ENCODE data around the gene DNAJC13.

The DNAJC13 gene

DNA sequence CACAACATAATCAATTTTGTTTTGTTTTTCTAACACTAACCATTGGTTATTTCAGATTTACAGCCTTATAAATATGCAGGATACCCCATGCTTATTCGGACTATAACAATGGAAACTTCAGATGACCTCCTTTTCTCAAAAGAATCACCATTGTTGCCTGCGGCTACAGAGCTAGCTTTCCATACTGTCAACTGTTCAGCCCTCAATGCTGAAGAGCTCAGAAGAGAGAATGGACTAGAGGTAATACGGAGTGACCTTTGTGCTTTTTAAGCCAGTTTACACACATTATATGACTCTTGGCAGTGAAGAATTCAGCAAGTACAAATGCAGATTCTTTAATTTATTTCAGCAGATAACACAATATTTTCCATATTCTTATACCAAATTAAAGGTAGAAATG, 81.8 kb downstream of the DNAJC13 start:
- DNase-seq = no peak

DNA sequence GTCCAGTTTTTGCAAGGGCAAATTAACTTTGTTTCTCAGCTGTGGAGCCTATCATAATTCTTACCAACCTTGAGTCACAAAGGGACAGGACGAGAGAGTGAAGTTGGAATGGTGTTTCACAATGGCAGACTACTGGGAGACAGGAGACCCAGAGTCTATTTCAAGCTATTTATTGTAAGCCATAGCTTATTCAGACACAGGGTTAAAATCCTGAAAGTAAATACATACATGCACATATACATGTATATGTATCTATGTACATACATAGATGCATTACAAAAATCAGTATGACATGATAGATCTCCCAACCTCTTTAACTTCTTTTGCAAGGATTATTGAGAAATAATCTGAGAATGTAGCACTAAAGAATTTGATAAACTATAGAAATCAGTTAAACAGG, 86.3 kb downstream of the DNAJC13 start:
- DNase-seq = no peak

DNA sequence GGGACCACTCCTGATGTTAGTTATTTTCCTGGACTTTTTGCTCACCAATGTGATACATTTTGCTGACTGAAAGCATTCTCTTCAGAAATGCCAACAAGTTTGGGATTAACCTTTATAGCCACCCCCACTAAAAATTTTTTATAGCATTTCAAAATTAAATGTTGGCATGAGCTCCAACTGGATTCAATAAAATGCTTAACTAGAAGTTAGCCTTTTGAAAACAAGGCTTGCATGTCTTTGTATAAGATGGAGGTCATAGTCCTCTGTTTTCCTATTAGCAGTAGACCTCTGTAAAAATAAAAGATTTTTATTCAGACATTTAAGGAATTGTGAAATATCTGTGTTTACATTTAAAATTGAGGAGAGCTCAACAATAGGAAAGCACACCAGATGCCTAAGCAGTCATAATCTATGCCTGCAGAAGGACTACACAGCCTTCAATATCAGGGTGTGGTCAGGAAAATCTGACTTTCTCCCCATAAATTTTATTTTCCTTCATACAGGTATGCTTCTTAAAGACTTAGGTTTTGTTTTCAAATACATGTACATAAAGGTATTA, 87.2 kb downstream of the DNAJC13 start:
- DNase-seq = no peak

DNA sequence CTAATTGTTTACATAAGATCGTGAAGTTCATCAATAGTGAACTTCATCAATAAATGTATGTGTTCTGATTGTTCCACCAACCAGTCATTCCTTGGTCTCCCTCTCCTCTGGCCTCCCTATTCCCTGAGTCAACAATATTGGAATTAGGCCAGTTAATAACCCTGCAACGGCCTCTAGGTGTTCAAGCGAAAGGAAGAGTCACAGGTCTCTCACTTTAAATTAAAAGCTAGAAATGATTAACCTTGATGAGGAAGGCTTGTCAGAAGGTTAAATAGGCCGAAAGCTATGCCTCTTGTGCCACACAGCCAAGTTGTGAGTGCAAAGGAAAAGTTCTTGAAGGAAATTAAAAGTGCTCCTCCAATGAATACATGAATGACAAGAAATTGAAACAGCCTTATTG, 90.4 kb downstream of the DNAJC13 start:
- no peak for DNase-seq

DNA sequence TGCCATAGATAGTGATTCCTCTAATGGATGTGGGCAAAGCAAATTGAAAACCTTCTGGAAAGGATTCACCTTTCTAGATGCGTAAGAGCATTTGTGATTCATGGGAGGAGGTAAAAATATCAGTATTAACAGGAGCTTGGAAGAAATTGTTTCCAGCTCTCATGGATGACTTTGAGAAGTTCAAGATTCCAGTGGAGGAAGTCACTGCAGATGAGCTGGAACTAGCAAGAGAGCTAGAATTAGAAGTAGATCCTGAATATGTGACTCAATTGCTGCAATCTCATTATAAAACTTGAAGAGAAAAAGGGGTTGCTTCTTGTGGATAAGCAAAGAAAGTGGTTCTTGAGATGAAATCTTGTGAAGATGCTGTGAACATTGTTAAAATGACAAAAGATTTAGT, 91.8 kb downstream of the DNAJC13 start:
- DNase-seq = no peak

DNA sequence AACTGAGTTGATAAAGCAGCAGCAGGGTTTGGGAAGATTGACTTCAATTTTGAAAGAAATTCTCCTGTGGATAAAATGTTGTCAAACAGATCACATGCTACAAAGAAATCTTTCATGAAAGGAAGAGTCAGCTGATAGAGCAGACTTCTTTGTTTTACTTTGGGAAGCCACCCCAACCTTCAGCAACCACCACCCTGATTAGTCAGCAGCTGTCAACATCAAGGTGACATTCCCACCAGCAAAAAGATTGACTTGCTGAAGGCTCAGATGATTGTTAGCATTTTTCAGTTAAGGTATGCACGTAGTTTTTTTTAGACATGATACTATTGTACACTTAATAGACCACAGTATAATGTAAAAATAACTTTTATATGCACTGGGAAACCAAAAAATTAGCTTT, 92.2 kb downstream of the DNAJC13 start:
- no peak for DNase-seq

DNA sequence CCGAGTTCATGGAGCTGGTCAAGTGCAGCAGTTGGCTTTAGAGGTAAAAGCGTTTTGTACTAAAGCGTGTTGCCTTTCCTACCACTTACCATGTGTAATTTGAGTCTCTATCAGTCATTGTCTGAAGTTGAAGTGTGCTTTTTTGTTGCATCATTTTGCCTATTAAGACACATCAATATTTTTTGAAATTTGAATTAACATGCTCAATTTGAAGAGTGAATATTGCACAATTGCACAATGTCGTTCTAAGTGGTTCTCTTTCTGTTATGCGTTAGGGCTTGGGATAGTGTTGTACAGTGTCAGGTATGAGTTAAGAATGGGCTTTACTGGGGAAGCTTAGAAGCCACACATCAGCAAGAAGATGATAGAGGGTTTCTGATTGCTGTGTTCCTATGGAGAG, 95.8 kb downstream of the DNAJC13 start:
- no peak for DNase-seq

DNA sequence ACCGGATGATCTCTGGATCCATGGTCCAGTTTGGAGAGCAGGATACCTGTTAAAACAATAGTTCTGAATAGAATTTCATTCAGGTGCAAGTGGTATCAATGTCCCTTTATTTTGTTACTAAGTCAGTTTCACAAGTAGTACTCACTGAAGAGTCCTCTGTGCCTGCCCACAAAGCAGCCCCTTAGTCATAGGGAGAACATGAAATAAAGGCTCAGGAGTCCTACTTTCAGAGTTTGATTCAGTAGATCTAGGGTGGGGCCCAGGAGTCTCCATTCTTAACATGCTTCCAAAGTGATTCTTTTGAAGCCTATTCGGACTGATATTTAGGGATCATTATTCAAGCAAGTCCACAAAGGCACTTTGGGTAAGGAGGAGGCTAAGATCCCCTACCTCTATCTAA, 100.0 kb downstream of the DNAJC13 start:
- DNase-seq = no peak

DNA sequence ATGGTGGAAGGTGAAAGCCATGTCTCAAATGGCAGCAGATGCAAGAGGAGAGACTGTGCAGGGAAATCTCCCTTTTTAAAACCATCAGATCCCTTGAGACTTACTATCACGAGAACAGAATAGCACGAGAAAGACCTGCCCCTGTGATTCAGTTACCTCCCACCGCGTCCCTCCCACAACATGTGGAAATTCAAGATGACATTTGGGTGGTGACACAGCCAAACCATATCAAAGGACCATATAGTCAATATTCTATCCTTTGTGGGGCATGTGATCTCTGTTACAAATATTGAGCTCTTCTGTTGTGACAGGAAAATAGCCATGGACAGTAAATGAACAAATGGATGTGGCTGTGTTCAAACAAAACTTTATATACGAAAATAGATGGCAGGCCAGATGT, 102.6 kb downstream of the DNAJC13 start:
- DNase-seq = no peak

DNA sequence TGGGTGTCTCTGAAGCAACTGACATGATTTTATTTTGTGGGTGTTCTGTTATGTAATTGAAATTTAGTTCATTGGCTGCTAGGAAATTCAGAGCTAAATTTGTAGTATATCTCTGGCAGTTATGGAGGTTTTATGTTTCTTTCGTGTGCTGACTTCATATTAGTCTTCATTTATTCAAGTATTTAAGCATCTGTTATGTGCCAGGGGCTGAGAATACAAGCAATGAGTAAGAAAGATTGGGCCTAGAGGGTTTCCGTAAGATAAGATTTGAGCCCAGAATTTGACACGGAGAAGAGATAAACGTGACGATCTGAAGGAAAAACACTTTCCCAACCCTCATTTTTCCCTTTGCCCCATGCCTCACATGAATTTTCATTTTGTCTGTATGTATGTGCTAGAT, 104.6 kb downstream of the DNAJC13 start:
- no peak for DNase-seq

DNA sequence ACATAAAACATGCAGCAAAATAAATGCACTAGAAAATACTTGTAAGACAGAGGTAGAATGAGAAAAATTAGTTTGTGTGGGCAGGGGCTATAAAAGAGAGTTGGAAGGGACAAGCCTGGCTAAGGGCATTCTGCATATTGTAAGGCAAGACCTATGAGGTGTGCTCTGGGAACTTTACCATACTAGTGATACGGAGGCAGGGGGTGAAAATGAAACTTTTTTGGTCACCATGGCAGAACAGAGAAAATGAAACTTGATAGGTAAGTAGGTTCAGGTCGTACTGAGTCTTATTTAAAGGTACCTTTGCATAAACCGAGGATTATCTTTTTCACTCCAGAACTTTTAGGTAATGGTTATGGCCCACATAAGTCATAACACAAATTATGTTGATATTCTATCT, 105.1 kb downstream of the DNAJC13 start:
- no peak for DNase-seq

DNA sequence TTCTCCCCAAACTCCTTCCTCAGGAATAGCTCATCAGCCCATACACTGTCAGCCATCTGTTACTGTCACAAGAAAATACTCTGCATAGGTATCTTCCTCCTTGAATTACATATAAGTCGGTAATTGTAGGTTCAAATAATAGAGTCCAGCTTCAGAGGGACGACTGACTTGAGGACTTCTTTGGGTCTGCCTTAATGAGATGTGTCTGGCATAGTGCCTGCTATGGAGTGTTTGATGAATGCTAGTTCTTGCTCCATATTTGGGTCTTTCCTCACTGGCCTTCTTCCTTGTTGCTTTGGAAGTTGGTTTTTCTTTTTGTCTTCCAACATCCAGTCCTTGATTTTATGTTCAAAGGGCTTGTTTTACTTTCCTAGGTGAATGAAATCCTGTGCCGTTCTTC, 113.3 kb downstream of the DNAJC13 start:
- no peak for DNase-seq

DNA sequence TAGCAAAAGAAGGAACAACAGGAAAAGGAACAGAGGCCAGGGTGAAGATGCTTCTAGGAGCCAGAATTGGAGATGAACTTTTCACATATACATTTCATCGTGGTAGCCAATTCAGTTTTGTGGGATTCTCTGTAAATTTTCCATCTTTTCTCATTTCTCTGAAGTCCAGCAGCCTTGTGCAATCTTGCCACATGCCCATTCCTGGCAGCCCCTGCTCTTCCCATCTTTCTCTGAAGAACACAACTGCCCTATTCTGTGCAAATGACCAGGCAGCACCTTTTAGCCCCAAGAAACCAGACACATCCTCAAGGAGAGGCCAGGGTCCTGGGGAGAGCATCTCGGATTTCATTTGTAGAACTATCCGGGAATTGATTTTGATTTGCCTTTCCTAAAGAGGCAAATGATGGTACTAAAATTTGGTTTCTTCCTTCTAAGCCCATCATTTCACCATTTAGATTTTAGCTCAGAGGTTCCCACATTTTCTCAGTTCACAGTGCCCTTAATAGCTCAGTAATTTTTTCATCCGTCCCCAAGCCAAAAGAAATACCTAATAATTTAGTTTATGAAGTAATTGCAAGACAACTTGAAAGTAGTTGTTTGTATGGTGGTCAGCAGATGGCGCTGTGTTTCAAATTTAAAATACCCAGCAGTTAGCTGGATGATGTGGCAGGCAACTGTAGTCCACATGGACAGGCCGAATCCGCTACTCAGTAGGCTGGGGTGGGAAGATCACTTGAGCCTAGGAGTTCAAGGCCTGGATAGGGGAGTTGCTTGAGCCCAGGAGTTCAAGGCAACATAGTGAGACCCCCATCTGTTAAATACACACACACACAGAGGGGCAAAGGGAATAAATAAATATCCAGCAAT, 118.5 kb downstream of the DNAJC13 start:
- DNase-seq = peak; percentile 52

DNA sequence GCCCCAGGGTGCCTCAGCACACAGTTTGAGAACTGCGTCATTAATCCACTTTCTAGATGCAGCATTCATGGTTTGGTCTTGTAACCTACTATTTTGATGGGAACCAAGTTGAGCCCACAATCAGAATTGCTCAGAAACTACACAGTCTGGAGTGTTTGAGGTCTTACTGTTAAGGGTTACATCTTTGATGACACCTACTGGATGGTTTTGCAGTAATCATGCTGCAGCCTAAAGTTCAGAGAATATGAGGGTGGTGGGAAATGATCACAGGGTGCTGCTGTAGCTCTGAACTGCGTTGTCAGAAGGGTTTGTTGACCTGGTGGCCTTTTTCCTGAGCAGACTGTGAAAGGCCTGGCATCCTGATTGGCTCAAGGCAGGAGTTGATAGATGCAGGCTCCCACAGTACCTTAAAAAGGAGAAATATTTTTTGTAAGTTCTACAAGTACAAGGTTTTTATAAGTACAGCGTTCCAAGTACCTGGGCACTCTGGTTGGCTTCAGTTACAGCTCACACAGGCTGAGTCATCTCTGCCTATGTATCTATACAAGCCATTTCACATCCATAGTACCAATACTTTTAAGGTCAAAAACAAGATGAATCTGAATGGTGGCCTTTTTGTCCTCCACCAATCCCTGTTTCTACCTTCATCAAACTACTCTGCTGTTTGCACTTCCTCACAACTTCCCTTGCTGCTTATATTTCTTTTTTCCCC, 119.3 kb downstream of the DNAJC13 start:
- no peak for DNase-seq

DNA sequence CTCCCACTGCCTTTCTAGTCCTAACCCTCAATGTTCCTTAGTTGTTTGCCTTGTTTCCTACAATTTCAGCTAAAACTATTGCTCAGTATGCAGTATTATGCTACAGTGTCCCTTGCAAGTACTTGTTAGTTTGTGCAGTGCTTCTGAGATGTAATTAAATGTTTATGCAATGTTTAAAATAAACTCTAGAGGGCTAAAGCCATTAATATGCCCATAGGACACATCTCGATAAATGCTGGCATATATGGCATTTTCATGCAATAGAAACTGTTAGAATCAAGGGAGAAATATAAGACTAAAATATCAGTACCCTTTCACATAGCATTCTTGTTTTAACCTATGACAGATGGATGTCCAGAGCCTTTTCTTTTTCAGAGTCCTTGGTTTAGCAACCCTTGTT, 120.0 kb downstream of the DNAJC13 start:
- no peak for DNase-seq

DNA sequence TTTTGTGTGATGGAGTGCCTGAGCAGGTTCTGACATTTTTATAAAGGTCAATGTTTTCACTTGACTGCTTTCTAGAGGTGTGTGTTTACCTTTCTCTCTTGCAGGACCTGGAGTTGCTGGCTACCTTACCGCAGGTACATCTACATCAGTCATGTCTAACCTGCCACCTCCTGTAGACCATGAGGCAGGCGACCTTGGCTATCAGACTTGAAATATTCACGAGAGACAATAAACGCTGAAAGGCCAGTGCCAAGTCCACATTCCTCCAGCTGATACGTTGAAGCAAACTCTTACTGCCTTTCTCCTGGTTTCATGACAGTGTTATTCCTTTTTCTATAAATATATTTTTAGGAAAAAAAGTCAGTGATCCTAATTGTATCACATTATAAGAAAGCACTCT, 120.8 kb downstream of the DNAJC13 start:
- DNase-seq = no peak

DNA sequence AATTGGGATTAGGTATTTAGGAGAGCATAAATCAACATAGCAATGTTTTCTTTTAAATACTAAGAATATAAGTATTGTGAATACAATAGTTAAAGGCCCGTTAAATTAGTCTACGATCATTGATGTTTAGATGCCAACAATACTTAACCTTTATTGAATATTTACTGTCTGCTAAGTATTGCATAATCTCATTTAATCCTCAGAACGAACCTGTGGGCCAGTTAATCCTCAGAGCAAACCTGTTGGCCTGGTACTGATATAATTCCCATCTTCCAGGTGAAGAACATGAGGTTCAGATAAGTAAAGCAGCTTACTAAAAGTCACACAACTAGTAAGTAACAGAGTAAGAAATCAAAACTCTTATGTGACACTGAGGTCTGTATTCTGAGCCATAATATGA, 122.4 kb downstream of the DNAJC13 start:
- no peak for DNase-seq

DNA sequence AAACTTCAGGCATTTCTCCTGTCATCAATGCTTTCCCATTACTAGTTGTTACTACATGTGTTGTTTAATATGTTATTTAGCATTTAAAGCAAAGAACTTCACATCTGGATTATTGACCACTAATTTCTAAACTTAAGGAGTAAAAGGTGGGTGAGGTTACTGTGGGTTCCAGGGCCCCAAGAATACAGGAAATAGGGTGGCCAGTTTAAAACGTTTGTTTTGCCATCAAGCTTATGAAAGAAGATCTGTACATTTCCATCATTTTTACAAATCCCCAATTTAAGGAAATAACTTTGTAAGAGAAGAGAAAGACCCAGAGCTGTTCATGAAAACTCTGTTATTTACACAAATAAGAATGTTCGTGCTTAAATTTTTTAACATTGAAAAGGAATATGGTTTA, 125.3 kb downstream of the DNAJC13 start:
- no peak for DNase-seq

DNA sequence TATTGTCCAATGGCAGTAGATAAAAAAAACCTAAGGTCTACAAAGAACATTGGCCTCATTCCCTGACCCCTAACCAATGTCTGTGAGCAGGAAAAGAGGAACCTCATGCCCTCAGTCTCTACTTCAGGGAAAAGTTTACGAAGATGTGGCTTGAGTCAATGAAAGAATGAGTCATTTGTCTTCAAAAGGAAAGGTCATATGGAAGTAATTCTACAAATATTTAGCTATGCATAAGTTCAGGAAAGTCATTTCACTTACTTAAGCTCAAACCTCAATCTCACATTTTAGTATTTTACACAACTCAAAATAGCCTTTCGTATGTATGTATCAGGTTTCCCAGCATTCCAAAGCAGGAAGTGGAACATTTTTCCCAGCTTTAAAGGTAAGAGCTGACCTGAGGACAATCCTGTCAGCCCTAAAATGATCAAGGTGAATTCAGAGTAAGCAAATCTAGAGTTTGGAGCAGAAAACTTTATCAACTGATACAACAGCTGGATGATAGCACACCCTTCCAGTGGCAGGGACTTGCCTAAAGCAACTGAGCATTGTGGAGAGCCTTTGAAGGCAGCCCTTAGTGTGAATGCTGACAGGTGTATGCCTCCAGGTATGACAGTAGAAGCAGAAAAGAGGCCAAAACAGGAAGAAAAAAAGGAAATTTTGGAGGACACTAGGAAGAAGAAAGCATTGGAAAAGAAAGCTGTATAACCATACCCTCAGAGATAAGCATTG, 125.9 kb downstream of the DNAJC13 start:
- no peak for DNase-seq

DNA sequence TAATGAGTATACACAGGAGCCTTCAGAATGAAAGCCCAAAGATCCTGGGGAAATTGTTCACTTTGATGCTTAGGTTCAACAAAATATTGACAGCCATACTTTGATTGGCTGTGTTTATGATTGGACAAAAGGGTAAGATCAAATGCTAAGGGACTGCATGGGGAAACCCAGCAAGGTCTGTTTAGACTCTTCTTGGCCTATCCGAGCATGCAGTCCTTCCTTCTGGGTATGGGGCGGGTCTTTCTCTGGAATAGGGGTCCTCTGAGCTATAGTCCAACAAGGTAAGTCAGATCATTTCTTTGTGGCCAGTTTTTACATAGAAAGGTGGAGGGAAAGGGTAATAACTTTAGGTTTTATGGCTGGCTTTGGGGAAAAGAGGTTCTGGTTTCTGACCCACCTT, 126.8 kb downstream of the DNAJC13 start:
- DNase-seq = no peak

DNA sequence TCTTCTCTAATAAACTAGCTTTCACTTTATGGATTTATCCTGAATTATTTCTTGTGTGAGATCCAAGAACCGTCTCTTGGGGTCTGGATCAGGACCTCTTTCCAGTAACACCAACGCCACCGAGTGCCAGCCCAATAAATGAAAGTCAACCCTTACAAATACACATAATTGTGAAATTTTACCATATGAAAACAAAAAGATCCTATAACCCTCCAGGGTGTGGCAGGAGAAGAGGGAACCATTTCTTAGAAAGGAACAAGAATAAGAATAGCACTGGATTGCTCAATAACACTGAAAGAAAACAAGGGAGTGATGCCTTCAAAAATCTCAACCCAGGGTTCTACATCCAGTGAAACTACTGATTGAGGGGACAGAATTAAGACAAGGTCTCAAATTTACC, 128.2 kb downstream of the DNAJC13 start:
- DNase-seq = no peak

DNA sequence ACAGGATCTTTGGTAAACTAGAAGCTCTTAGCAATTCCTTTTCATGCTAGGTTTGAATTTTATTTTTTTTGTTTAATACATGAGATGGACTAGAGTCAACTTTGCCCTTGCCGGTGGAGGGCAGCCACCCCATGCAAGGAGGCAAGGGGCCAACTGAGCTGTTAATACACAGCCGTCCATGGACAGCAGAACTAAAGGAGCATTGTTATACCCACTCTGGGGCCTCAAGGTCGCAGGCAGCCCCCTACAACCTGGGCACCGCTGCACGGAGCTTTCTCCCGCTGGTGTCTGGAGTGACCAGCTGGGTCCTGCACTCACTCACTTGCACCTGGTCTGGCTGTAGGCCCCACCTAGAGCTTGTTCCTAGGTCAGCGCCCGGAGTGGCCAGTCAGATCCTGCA, 131.9 kb downstream of the DNAJC13 start:
- DNase-seq = no peak

DNA sequence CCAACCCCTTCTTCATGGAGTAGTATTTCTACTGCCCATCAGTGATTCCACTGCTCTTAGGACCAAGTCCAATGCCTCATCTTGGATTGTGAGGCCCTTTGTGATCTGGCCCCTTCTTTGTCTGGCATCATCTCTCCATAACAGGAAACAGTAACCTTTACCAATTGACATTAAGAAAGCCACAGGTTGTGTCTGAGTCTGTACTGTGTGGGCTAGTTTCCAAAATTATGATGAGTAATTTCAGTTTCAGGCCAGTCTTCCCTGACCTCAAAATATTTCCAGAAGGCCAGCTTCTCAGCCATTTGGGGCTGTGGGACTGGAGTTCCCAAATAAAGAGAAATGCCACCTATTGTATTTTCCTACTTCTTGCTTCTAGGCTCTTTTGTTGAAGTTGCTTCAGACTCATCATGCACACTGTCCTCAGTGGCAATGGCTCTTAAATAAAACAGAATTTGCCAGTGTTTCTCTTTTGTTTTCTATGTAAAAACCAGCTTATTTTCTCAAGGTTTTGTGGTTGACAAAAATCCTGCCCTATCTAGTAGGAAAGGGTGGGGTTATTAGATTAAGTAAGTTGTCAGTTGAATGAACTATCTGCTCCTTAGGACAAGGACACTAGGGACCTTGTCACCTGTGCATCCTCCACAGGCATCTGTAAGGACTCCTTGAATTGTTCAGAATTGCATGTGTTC, 132.7 kb downstream of the DNAJC13 start:
- no peak for DNase-seq

Measured in COR-L47 (cell line).